Measurements from ENCODE around the gene ABCG2.
"Not testable (repeated sequence)": the region's sequence is repeated elsewhere in the genome, so short reads cannot be mapped to it uniquely, and the experiment has no call there.

The ABCG2 gene

GRCh38 chr4:88119943-88120342 is 38.5 kb downstream of the ABCG2 start:
- no peak overlapping the region for H3K4me3 ChIP-seq (ENCODE audit: low read depth, low read length)

- H3K4me3 ChIP-seq (ENCODE audit: low read depth, low read length): no peak overlapping the region
Measured at GRCh38 chr4:88115587-88115986, 42.9 kb downstream of the ABCG2 start.

- H3K4me3 ChIP-seq (ENCODE audit: low read depth, low read length): no peak overlapping the region
Measured at GRCh38 chr4:88112856-88113255, 45.6 kb downstream of the ABCG2 start.

GRCh38 chr4:88110826-88111225 is 47.6 kb downstream of the ABCG2 start:
- H3K4me3 ChIP-seq (ENCODE audit: low read depth, low read length): no peak overlapping the region

GRCh38 chr4:88109123-88109881 is 49.1 kb downstream of the ABCG2 start:
- H3K4me3 ChIP-seq (ENCODE audit: low read depth, low read length): no peak overlapping the region

- H3K4me3 ChIP-seq (ENCODE audit: low read depth, low read length): no peak overlapping the region
Measured at GRCh38 chr4:88108747-88109122, 49.7 kb downstream of the ABCG2 start.

GRCh38 chr4:88108108-88108465 is 50.4 kb downstream of the ABCG2 start:
- not testable (repeated sequence) for H3K4me3 ChIP-seq (ENCODE audit: low read depth, low read length)

GRCh38 chr4:88107406-88108107 is 50.9 kb downstream of the ABCG2 start:
- no peak overlapping the region for H3K4me3 ChIP-seq (ENCODE audit: low read depth, low read length)

GRCh38 chr4:88106205-88106604 is 52.2 kb downstream of the ABCG2 start:
- no peak overlapping the region for H3K4me3 ChIP-seq (ENCODE audit: low read depth, low read length)

GRCh38 chr4:88104902-88105610 is 53.4 kb downstream of the ABCG2 start:
- no peak overlapping the region for H3K4me3 ChIP-seq (ENCODE audit: low read depth, low read length)

- H3K4me3 ChIP-seq (ENCODE audit: low read depth, low read length): no peak overlapping the region
Measured at GRCh38 chr4:88102026-88102425, 56.4 kb downstream of the ABCG2 start.

- no peak overlapping the region for H3K4me3 ChIP-seq (ENCODE audit: low read depth, low read length)
Measured at GRCh38 chr4:88101165-88101564, 57.3 kb downstream of the ABCG2 start.

- H3K4me3 ChIP-seq (ENCODE audit: low read depth, low read length): no peak overlapping the region
Measured at GRCh38 chr4:88098993-88099752, 59.3 kb downstream of the ABCG2 start.

GRCh38 chr4:88097781-88098180 is 60.7 kb downstream of the ABCG2 start:
- no peak overlapping the region for H3K4me3 ChIP-seq (ENCODE audit: low read depth, low read length)

GRCh38 chr4:88097301-88097700 is 61.1 kb downstream of the ABCG2 start:
- no peak overlapping the region for H3K4me3 ChIP-seq (ENCODE audit: low read depth, low read length)

- H3K4me3 ChIP-seq (ENCODE audit: low read depth, low read length): no peak overlapping the region
Measured at GRCh38 chr4:88093874-88094273, 64.6 kb downstream of the ABCG2 start.

- no peak overlapping the region for H3K4me3 ChIP-seq (ENCODE audit: low read depth, low read length)
Measured at GRCh38 chr4:88091378-88091777, 67.1 kb downstream of the ABCG2 start.

- H3K4me3 ChIP-seq (ENCODE audit: low read depth, low read length): no peak overlapping the region
Measured at GRCh38 chr4:88090898-88091297, 67.5 kb downstream of the ABCG2 start.

GRCh38 chr4:88087004-88087403 is 71.4 kb downstream of the ABCG2 start:
- no peak overlapping the region for H3K4me3 ChIP-seq (ENCODE audit: low read depth, low read length)

- no peak overlapping the region for H3K4me3 ChIP-seq (ENCODE audit: low read depth, low read length)
Measured at GRCh38 chr4:88080626-88081025, 77.8 kb downstream of the ABCG2 start.

- no peak overlapping the region for H3K4me3 ChIP-seq (ENCODE audit: low read depth, low read length)
Measured at GRCh38 chr4:88078579-88078978, 79.9 kb downstream of the ABCG2 start.
